Measurements from ENCODE around the gene RABGAP1. TPM values are rescaled to one million over a fixed set of nuclear protein-coding genes. Genes with fewer than 3 reads are reported as not detected.

Gene RABGAP1
- total RNA-seq, 2 experiments from 2014 or later = 20.6 to 24.9 TPM

GRCh38 chr9:123035791-123036190 lies 95.0 kb downstream of the RABGAP1 start:
- Histone ChIP-seq H3K4me3 (ENCODE audit: low read length) (no peak overlapping the region), H3K27ac (ENCODE audit: low read depth in 1 of 2, low read length in 2 of 2) (no peak overlapping the region), H3K27me3 (ENCODE audit: control insufficient read depth in 1 of 2, insufficient read depth in 2 of 2, low read length in 2 of 2) (no peaks in the 10 kb centered on the region), H3K9me3 (ENCODE audit: control insufficient read depth in 1 of 2, insufficient read depth in 1 of 2, low read length in 2 of 2) (no peaks in the 10 kb centered on the region), H3K36me3 (ENCODE audit: insufficient read depth, low read length) (peaks cover 17% of the 10 kb centered on the region), H3K4me1 (ENCODE audit: insufficient read depth, low read length) (no peaks in the 10 kb centered on the region)
- Mint-ChIP-seq H3K4me3 (no peak overlapping the region), H3K27ac (no peak overlapping the region), H3K4me1 (ENCODE audit: low read depth) (peaks cover 12% of the 10 kb centered on the region), H3K27me3 (no peaks in the 10 kb centered on the region), H3K36me3 (ENCODE audit: low read depth) (peaks cover 37% of the 10 kb centered on the region), H3K9me3 (no peaks in the 10 kb centered on the region)
- intact Hi-C loops (cut with DNase I, micrococcal nuclease) = no loop called here
- ATAC-seq (ENCODE audit: poor library complexity) = no peak
- TF ChIP-seq CTCF (IDR thresholded peaks at IDR 0.05) = no peak
- DNase-seq = no peak
- ChIA-PET CTCF (no interaction called here), POLR2A (no interaction called here)

GRCh38 chr9:123036893-123037545 lies 96.2 kb downstream of the RABGAP1 start:
- ChIA-PET CTCF (interaction anchor here (1.3 kb wide), 1 partner anchor 40 kb away, joined by 3 read pairs; no protein-coding TSS in a partner anchor), POLR2A (interaction anchor here (0.7 to 1.2 kb wide), 2 partner anchors 10 to 21 kb away, joined by 3 read pairs; no protein-coding TSS in a partner anchor)
- Mint-ChIP-seq H3K4me3 (no peak overlapping the region), H3K36me3 (ENCODE audit: low read depth) (peaks cover 42% of the 10 kb centered on the region), H3K27me3 (no peaks in the 10 kb centered on the region), H3K4me1 (ENCODE audit: low read depth) (peaks cover 7% of the 10 kb centered on the region), H3K9me3 (no peaks in the 10 kb centered on the region), H3K27ac (no peak overlapping the region)
- H3K9me3 ChIP-seq (ENCODE audit: control insufficient read depth in 1 of 2, insufficient read depth in 1 of 2, low read length in 2 of 2) = no peaks in the 10 kb centered on the region
- H3K27ac ChIP-seq (ENCODE audit: low read depth in 1 of 2, low read length in 2 of 2) = no peak overlapping the region
- ATAC-seq (ENCODE audit: poor library complexity) (no peak), DNase-seq (no peak)
- H3K36me3 ChIP-seq (ENCODE audit: insufficient read depth, low read length) = peaks cover 20% of the 10 kb centered on the region
- H3K4me3 ChIP-seq (ENCODE audit: low read length) = no peak overlapping the region
- TF ChIP-seq CTCF (IDR thresholded peaks at IDR 0.05) = no peak
- no peaks in the 10 kb centered on the region for H3K4me1 ChIP-seq (ENCODE audit: insufficient read depth, low read length)
- H3K27me3 ChIP-seq (ENCODE audit: control insufficient read depth in 1 of 2, insufficient read depth in 2 of 2, low read length in 2 of 2) = no peaks in the 10 kb centered on the region
- intact Hi-C loops (cut with DNase I, micrococcal nuclease) = no loop called here

GRCh38 chr9:123039617-123040219 lies 98.9 kb downstream of the RABGAP1 start:
- Mint-ChIP-seq H3K27ac (no peak overlapping the region), H3K4me1 (ENCODE audit: low read depth) (no peaks in the 10 kb centered on the region), H3K9me3 (no peaks in the 10 kb centered on the region), H3K4me3 (no peak overlapping the region), H3K36me3 (ENCODE audit: low read depth) (peaks cover 55% of the 10 kb centered on the region), H3K27me3 (no peaks in the 10 kb centered on the region)
- ATAC-seq (ENCODE audit: poor library complexity) (no peak), DNase-seq (no peak)
- no peaks in the 10 kb centered on the region for H3K27me3 ChIP-seq (ENCODE audit: control insufficient read depth in 1 of 2, insufficient read depth in 2 of 2, low read length in 2 of 2)
- no peak for TF ChIP-seq CTCF (IDR thresholded peaks at IDR 0.05)
- no peaks in the 10 kb centered on the region for H3K9me3 ChIP-seq (ENCODE audit: control insufficient read depth in 1 of 2, insufficient read depth in 1 of 2, low read length in 2 of 2)
- ChIA-PET CTCF (no interaction called here), POLR2A (no interaction called here)
- intact Hi-C loops (cut with DNase I, micrococcal nuclease) = no loop called here
- no peaks in the 10 kb centered on the region for H3K4me1 ChIP-seq (ENCODE audit: insufficient read depth, low read length)
- H3K36me3 ChIP-seq (ENCODE audit: insufficient read depth, low read length) = peaks cover 19% of the 10 kb centered on the region
- no peak overlapping the region for H3K27ac ChIP-seq (ENCODE audit: low read depth in 1 of 2, low read length in 2 of 2)
- no peak overlapping the region for H3K4me3 ChIP-seq (ENCODE audit: low read length)
